ENCODE results near the gene HPCAL4. TPM values are rescaled to one million over a fixed set of nuclear protein-coding genes. Genes with fewer than 3 reads are reported as not detected.

Gene HPCAL4
- total and polyA plus RNA-seq, 12 donors: 0.07 to 3.7 (median 0.22) TPM

- peaks cover 0 to 52% (median 36%) of the 10 kb centered on the region in 7 donors for H3K27me3 ChIP-seq
- peaks cover 0 to 9% (median 0%) of the 10 kb centered on the region in 9 donors for H3K36me3 ChIP-seq
- peaks cover 4 to 32% (median 10%) of the 10 kb centered on the region in 9 donors for H3K4me1 ChIP-seq
- DNase-seq (no peak), ATAC-seq (no peak)
- WGBS, 2 donors: 70 to 77% methylated on average over 3 of the region's 3 CpGs
- intact Hi-C loops (cut with DNase I): no loop called here
- no peak overlapping the region for H3K27ac ChIP-seq
- H3K4me3 ChIP-seq: no peak overlapping the region
- no peaks in the 10 kb centered on the region for H3K9me3 ChIP-seq
- no peak for TF ChIP-seq CTCF (IDR thresholded peaks at IDR 0.05)
These were observed 44.5 kb upstream of the HPCAL4 start for GRCh38 chr1:39735731-39736130.

GRCh38 chr1:39733161-39733560 lies 41.9 kb upstream of the HPCAL4 start:
- peaks cover 0 to 10% (median 0%) of the 10 kb centered on the region in 9 donors for H3K4me1 ChIP-seq
- no peak overlapping the region for H3K27ac ChIP-seq
- H3K27me3 ChIP-seq: peaks cover 0 to 77% (median 60%) of the 10 kb centered on the region in 7 donors
- peak in 7 of 8 donors; percentile 43 to 87 (median 83) for ATAC-seq
- no peaks in the 10 kb centered on the region for H3K9me3 ChIP-seq
- H3K4me3 ChIP-seq: no peak overlapping the region
- H3K36me3 ChIP-seq: no peaks in the 10 kb centered on the region
- intact Hi-C loops (cut with DNase I): no loop called here
- TF ChIP-seq CTCF (IDR thresholded peaks at IDR 0.05): no peak
- 53 to 54% methylated on average over 7 of the region's 7 CpGs for WGBS, 2 donors
- peak in 1 of 2 donors; percentile 25 for DNase-seq

- intact Hi-C loops (cut with DNase I): no loop called here
- DNase-seq (no peak), ATAC-seq (peak in 1 of 8 donors; percentile 21)
- H3K4me1 ChIP-seq: peaks cover 0 to 9% (median 0%) of the 10 kb centered on the region in 9 donors
- H3K27me3 ChIP-seq: peaks cover 0 to 82% (median 64%) of the 10 kb centered on the region in 7 donors
- no peaks in the 10 kb centered on the region for H3K9me3 ChIP-seq
- H3K4me3 ChIP-seq: no peak overlapping the region
- no peaks in the 10 kb centered on the region for H3K36me3 ChIP-seq
- no peak overlapping the region for H3K27ac ChIP-seq
- WGBS, 2 donors: 61 to 69% methylated on average over 3 of the region's 3 CpGs
- no peak for TF ChIP-seq CTCF (IDR thresholded peaks at IDR 0.05)
These were observed 41.5 kb upstream of the HPCAL4 start for GRCh38 chr1:39732730-39733129.

GRCh38 chr1:39729842-39730241 lies 38.6 kb upstream of the HPCAL4 start:
- TF ChIP-seq CTCF (IDR thresholded peaks at IDR 0.05): no peak
- ATAC-seq (no peak), DNase-seq (no peak)
- intact Hi-C loops (cut with DNase I): no loop called here
- Histone ChIP-seq H3K4me3 (no peak overlapping the region), H3K9me3 (no peaks in the 10 kb centered on the region), H3K27me3 (peaks cover 0 to 98% (median 75%) of the 10 kb centered on the region in 7 donors), H3K27ac (no peak overlapping the region), H3K4me1 (peaks cover 0 to 9% (median 0%) of the 10 kb centered on the region in 9 donors), H3K36me3 (no peaks in the 10 kb centered on the region)
- WGBS, 2 donors: 40 to 72% methylated on average over 4 of the region's 4 CpGs

All from heart right ventricle (tissue), 16 donors.